OCI-LY3 (cell line): ENCODE measurements around the gene C7orf33.

Experiments
- EZH2phosphoT487 ChIP-seq: fragments of 200-600 bp; shearing (Covaris generic); IDR thresholded peaks from 2 replicates; pipeline ENCODE4 v1.6.1; 2018; ENCODE audit warnings: antibody characterized with exemption, mixed run types, low read depth
- TF ChIP-seq, protein P1 (sequence below): fragments of 200-600, 300-600 bp; sonication (generic); IDR thresholded peaks from 2 replicates; pipeline ENCODE4 v1.5.1; 2014; ENCODE audit warnings: antibody characterized with exemption, low read length, low read depth

DNA sequence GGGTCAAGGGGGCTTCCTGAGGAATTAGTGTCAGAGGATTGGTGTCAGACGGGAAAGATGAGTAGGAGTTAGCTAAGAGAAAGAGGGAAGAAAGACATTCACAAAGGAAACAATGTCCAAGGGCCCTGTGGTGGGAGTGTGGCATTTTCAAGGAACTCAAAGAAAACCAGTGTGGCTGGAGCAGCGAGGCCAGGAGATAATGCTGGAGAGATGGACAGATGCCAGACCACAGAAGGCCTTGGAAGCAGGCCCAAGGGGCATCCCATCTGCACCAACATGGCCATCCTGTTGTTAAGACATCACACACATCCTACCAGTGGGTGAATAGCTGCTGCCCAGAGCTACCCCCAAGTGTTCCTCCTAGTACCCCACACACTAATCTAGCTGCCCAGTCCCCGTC, 72.1 kb downstream of the C7orf33 start:
- TF ChIP-seq, protein P1, sequence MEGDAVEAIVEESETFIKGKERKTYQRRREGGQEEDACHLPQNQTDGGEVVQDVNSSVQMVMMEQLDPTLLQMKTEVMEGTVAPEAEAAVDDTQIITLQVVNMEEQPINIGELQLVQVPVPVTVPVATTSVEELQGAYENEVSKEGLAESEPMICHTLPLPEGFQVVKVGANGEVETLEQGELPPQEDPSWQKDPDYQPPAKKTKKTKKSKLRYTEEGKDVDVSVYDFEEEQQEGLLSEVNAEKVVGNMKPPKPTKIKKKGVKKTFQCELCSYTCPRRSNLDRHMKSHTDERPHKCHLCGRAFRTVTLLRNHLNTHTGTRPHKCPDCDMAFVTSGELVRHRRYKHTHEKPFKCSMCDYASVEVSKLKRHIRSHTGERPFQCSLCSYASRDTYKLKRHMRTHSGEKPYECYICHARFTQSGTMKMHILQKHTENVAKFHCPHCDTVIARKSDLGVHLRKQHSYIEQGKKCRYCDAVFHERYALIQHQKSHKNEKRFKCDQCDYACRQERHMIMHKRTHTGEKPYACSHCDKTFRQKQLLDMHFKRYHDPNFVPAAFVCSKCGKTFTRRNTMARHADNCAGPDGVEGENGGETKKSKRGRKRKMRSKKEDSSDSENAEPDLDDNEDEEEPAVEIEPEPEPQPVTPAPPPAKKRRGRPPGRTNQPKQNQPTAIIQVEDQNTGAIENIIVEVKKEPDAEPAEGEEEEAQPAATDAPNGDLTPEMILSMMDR = no peak
- TF ChIP-seq EZH2phosphoT487 = no peak
